ENCODE results near the gene SLC18B1. TPM values are rescaled to one million over a fixed set of nuclear protein-coding genes. Genes with fewer than 3 reads are reported as not detected.

SLC18B1 gene
- total and polyA plus RNA-seq, 7 donors, result 0.69 to 2.2 (median 1.3) TPM

GRCh38 chr6:132800656-132801055 is 2.2 kb upstream of the SLC18B1 start:
- no peak for TF ChIP-seq CTCF (IDR thresholded peaks at IDR 0.05)
- H3K27ac ChIP-seq, result no peak overlapping the region
- peaks cover 9% of the 10 kb centered on the region for H3K9me3 ChIP-seq
- ATAC-seq (no peak), DNase-seq (no peak)
- intact Hi-C loops (cut with DNase I), result no loop called here
- H3K4me1 ChIP-seq, result no peaks in the 10 kb centered on the region
- WGBS, 3 donors, result 91 to 97% (median 92%) methylated on average over 1 of the region's 1 CpG
- no peaks in the 10 kb centered on the region for H3K27me3 ChIP-seq (ENCODE audit: insufficient read depth in 3 of 3, low read length in 2 of 3)
- H3K36me3 ChIP-seq (ENCODE audit: insufficient read depth in 1 of 2, low read depth in 1 of 2), result peaks cover 0 to 2% of the 10 kb centered on the region in 2 donors
- H3K4me3 ChIP-seq, result no peak overlapping the region

GRCh38 chr6:132798869-132799538 is 567 bp upstream of the SLC18B1 start:
- TF ChIP-seq CTCF (IDR thresholded peaks at IDR 0.05), result peak; percentile 72
- H3K36me3 ChIP-seq (ENCODE audit: insufficient read depth in 1 of 2, low read depth in 1 of 2), result peaks cover 0 to 15% of the 10 kb centered on the region in 2 donors
- intact Hi-C loops (cut with DNase I), result loop anchor here in 1 of 2 donors (5.0 kb wide), 2 partner anchors 127 to 267 kb away; no protein-coding TSS in a partner anchor
- H3K27me3 ChIP-seq (ENCODE audit: insufficient read depth in 3 of 3, low read length in 2 of 3), result no peaks in the 10 kb centered on the region
- ATAC-seq, result peak; percentile 84 to 93 (median 89)
- H3K4me3 ChIP-seq, result peak overlapping the region; percentile 72
- H3K9me3 ChIP-seq, result peaks cover 9% of the 10 kb centered on the region
- no peak overlapping the region for H3K27ac ChIP-seq
- H3K4me1 ChIP-seq, result no peaks in the 10 kb centered on the region
- DNase-seq, result peak; percentile 50 to 76
- WGBS, 3 donors, result 16 to 22% (median 18%) methylated on average over 15 of the region's 15 CpGs

- no peaks in the 10 kb centered on the region for H3K27me3 ChIP-seq (ENCODE audit: insufficient read depth in 3 of 3, low read length in 2 of 3)
- H3K9me3 ChIP-seq, result no peaks in the 10 kb centered on the region
- no peaks in the 10 kb centered on the region for H3K4me1 ChIP-seq
- ATAC-seq (no peak), DNase-seq (no peak)
- no peak for TF ChIP-seq CTCF (IDR thresholded peaks at IDR 0.05)
- no peak overlapping the region for H3K27ac ChIP-seq
- intact Hi-C loops (cut with DNase I), result loop anchor here in 1 of 2 donors (5.0 kb wide), 2 partner anchors 123 to 263 kb away; no protein-coding TSS in a partner anchor
- peaks cover 0 to 41% of the 10 kb centered on the region in 2 donors for H3K36me3 ChIP-seq (ENCODE audit: insufficient read depth in 1 of 2, low read depth in 1 of 2)
- no peak overlapping the region for H3K4me3 ChIP-seq
- 44 to 59% (median 50%) methylated on average over 2 of the region's 2 CpGs for WGBS, 3 donors
Observed at GRCh38 chr6:132795461-132795860, 3.0 kb downstream of the SLC18B1 start.

GRCh38 chr6:132792510-132792909 is 5.9 kb downstream of the SLC18B1 start:
- DNase-seq (no peak), ATAC-seq (no peak)

More at GRCh38 chr6:132792510-132792909, 5.9 kb downstream of the SLC18B1 start:
- H3K4me1 ChIP-seq, result no peaks in the 10 kb centered on the region
- intact Hi-C loops (cut with DNase I), result no loop called here
- peaks cover 0 to 62% of the 10 kb centered on the region in 2 donors for H3K36me3 ChIP-seq (ENCODE audit: insufficient read depth in 1 of 2, low read depth in 1 of 2)
- H3K4me3 ChIP-seq, result no peak overlapping the region
- no peaks in the 10 kb centered on the region for H3K9me3 ChIP-seq
- 68 to 85% (median 75%) methylated on average over 5 of the region's 5 CpGs for WGBS, 3 donors
- no peak for TF ChIP-seq CTCF (IDR thresholded peaks at IDR 0.05)
- H3K27me3 ChIP-seq (ENCODE audit: insufficient read depth in 3 of 3, low read length in 2 of 3), result no peaks in the 10 kb centered on the region
- H3K27ac ChIP-seq, result no peak overlapping the region
